ENCODE results near the gene TTC31.

GRCh38 chr2:74472086-74472944 lies 10.6 kb upstream of the TTC31 start, which contains the start of gene MRPL53:
- 0 out of 4 replicates have a peak, but pooled peaks have one; percentile 4 to 17 for TF ChIP-seq REST (IDR thresholded peaks at IDR 0.05; ENCODE audit: insufficient read depth in 1 of 2, low read depth in 2 of 2, low read length in 2 of 2)
- TF ChIP-seq TAF1 (IDR thresholded peaks at IDR 0.05; ENCODE audit: borderline replicate concordance, insufficient read depth, low read length), result 0 out of 2 replicates have a peak, but pooled peaks have one; percentile 72
- TF ChIP-seq POLR2AphosphoS5 (IDR thresholded peaks at IDR 0.05; ENCODE audit: low read depth, low read length), result peak; percentile 96
- peak; percentile 66; the same call in 1 of the 2 replicates for TF ChIP-seq SIN3A (IDR thresholded peaks at IDR 0.05; ENCODE audit: borderline replicate concordance, insufficient read depth, low read length)
- TF ChIP-seq FOXP2 (optimal IDR thresholded peaks at IDR 0.05; ENCODE audit: borderline replicate concordance, extremely low read depth, extremely low read length, insufficient read depth), result peak; percentile 91

Measured in PFSK-1 (cell line).